NCI-H1436 (cell line): ENCODE results near the gene CTRL.
A peak's percentile ranks its signal among the peaks of the same experiment; 100 is the strongest.
"Not testable (repeated sequence)": the region's sequence is repeated elsewhere in the genome, so short reads cannot be mapped to it uniquely, and the experiment has no call there.

ENCODE experiments used
- DNase-seq: peaks from one replicate; lab custom pipeline; 2025; lab: John Stamatoyannopoulos, UW

CTRL gene

GRCh38 chr16:67923414-67924116 is 8.1 kb downstream of the CTRL start:
- DNase-seq = no peak

- DNase-seq = no peak
These were observed 8.9 kb downstream of the CTRL start for GRCh38 chr16:67922740-67923139.

GRCh38 chr16:67922221-67922620 is 9.4 kb downstream of the CTRL start:
- DNase-seq = no peak

GRCh38 chr16:67919622-67920221 is 11.9 kb downstream of the CTRL start:
- no peak for DNase-seq

GRCh38 chr16:67917852-67918236 is 13.8 kb downstream of the CTRL start:
- DNase-seq = no peak

GRCh38 chr16:67917140-67917851 is 14.4 kb downstream of the CTRL start:
- no peak for DNase-seq

GRCh38 chr16:67915831-67916723 is 15.6 kb downstream of the CTRL start:
- DNase-seq = no peak

GRCh38 chr16:67915496-67915769 is 16.2 kb downstream of the CTRL start:
- DNase-seq = not testable (repeated sequence)

GRCh38 chr16:67914758-67915495 is 16.7 kb downstream of the CTRL start:
- no peak for DNase-seq

GRCh38 chr16:67910158-67910557 is 21.5 kb downstream of the CTRL start:
- no peak for DNase-seq

GRCh38 chr16:67909056-67909742 is 22.5 kb downstream of the CTRL start:
- DNase-seq = no peak

- DNase-seq = no peak
These were observed 24.1 kb downstream of the CTRL start for GRCh38 chr16:67907397-67908180.

- no peak for DNase-seq
These were observed 28.8 kb downstream of the CTRL start for GRCh38 chr16:67902831-67903230.

GRCh38 chr16:67901734-67902133 is 29.9 kb downstream of the CTRL start:
- DNase-seq = no peak

- DNase-seq = no peak
These were observed 34.4 kb downstream of the CTRL start for GRCh38 chr16:67897231-67897630.

- no peak for DNase-seq
These were observed 37.8 kb downstream of the CTRL start for GRCh38 chr16:67893743-67894399.

GRCh38 chr16:67892899-67893742 is 38.5 kb downstream of the CTRL start, which contains the start of gene PSKH1:
Gene PSKH1, plus strand, starts transcription at chr16:67893254. Its CDS starts 15,496 bp downstream, at chr16:67908750.
- DNase-seq = peak; percentile 93

- DNase-seq = no peak
These were observed 39.3 kb downstream of the CTRL start for GRCh38 chr16:67892375-67892774.

- DNase-seq = no peak
These were observed 43.3 kb downstream of the CTRL start for GRCh38 chr16:67888331-67888730.
